HUES64 (cell line): ENCODE data around the gene GAS2L2.

Experiments
- H3K27ac ChIP-seq: 2 replicates; pipeline ENCODE4 v1.7.0; 2013; ENCODE audit warnings: low read depth, low read length, inconsistent platforms
- H3K27me3 ChIP-seq: 2 replicates; pipeline ENCODE4 v1.6.1; 2013; ENCODE audit warnings: mild to moderate bottlenecking, low read length; ENCODE audit not compliant: insufficient read depth
- H3K36me3 ChIP-seq: 2 replicates; pipeline ENCODE4 v1.6.1; 2013; ENCODE audit warnings: mild to moderate bottlenecking, low read length; ENCODE audit not compliant: insufficient read depth
- H3K4me1 ChIP-seq: 2 replicates; pipeline ENCODE4 v1.6.1; 2013; ENCODE audit warnings: mild to moderate bottlenecking, low read length, moderate library complexity; ENCODE audit not compliant: insufficient read depth
- H3K4me3 ChIP-seq: 2 replicates; pipeline ENCODE4 v1.5.1; 2013; ENCODE audit warnings: mild to moderate bottlenecking, low read length, moderate library complexity
- H3K9ac ChIP-seq: 2 replicates; pipeline ENCODE4 v1.6.1; 2013; ENCODE audit warnings: mild to moderate bottlenecking, low read depth, low read length
- H3K9me3 ChIP-seq: 2 replicates; pipeline ENCODE4 v1.6.1; 2013; ENCODE audit warnings: low read depth, low read length; ENCODE audit not compliant: insufficient read depth
- WGBS: fragments of 150-250, 120-280 bp; methylation state at CpG from one replicate; pipeline ENCODE4 v1.1.7; 2013; ENCODE audit warnings: missing lambda C conversion rate; 5-methylcytosine and 5-hydroxymethylcytosine counted together

GAS2L2 gene

GRCh38 chr17:35725802-35726126 lies 27.3 kb downstream of the GAS2L2 start:
- H3K9ac ChIP-seq, result no peak overlapping the region
- H3K27ac ChIP-seq, result peak overlapping the region; percentile 6; the same call in 1 of the 2 replicates
- WGBS, result 76% methylated on average over 2 of the region's 2 CpGs
- H3K9me3 ChIP-seq, result no peaks in the 10 kb centered on the region
- no peak overlapping the region for H3K4me3 ChIP-seq
- peaks cover 25% of the 10 kb centered on the region for H3K4me1 ChIP-seq
- H3K27me3 ChIP-seq, result 0 out of 2 replicates have a peak, but pooled peaks cover 5% of the 10 kb centered on the region
- peaks cover 41% of the 10 kb centered on the region for H3K36me3 ChIP-seq

GRCh38 chr17:35725058-35725457 lies 28.0 kb downstream of the GAS2L2 start:
- Histone ChIP-seq H3K4me1 (peaks cover 22% of the 10 kb centered on the region), H3K27me3 (no peaks in the 10 kb centered on the region), H3K9me3 (no peaks in the 10 kb centered on the region), H3K4me3 (no peak overlapping the region), H3K36me3 (peaks cover 45% of the 10 kb centered on the region), H3K9ac (no peak overlapping the region), H3K27ac (no peak overlapping the region)
- WGBS, result 91% methylated on average over 4 of the region's 4 CpGs

- peaks cover 58% of the 10 kb centered on the region for H3K36me3 ChIP-seq
- WGBS, result 97% methylated on average over 2 of the region's 2 CpGs
These were observed 29.3 kb downstream of the GAS2L2 start for GRCh38 chr17:35723735-35724134.

GRCh38 chr17:35717475-35717874 lies 35.6 kb downstream of the GAS2L2 start:
- no peaks in the 10 kb centered on the region for H3K9me3 ChIP-seq
- H3K27me3 ChIP-seq, result no peaks in the 10 kb centered on the region
- H3K4me3 ChIP-seq, result no peak overlapping the region
- 100% methylated on average over 2 of the region's 2 CpGs for WGBS
- no peak overlapping the region for H3K9ac ChIP-seq
- H3K36me3 ChIP-seq, result peaks cover 72% of the 10 kb centered on the region
- no peak overlapping the region for H3K27ac ChIP-seq
- H3K4me1 ChIP-seq, result no peaks in the 10 kb centered on the region

More at GRCh38 chr17:35723735-35724134, 29.3 kb downstream of the GAS2L2 start:
- Histone ChIP-seq H3K27ac (no peak overlapping the region), H3K9me3 (no peaks in the 10 kb centered on the region), H3K27me3 (no peaks in the 10 kb centered on the region), H3K4me3 (no peak overlapping the region), H3K9ac (no peak overlapping the region), H3K4me1 (peaks cover 9% of the 10 kb centered on the region; the same call in 1 of the 2 replicates)

GRCh38 chr17:35716897-35717465 lies 36.1 kb downstream of the GAS2L2 start:
- no peak overlapping the region for H3K4me3 ChIP-seq
- 95% methylated on average over 4 of the region's 4 CpGs for WGBS
- no peak overlapping the region for H3K9ac ChIP-seq
- H3K27ac ChIP-seq, result no peak overlapping the region
- no peaks in the 10 kb centered on the region for H3K27me3 ChIP-seq
- H3K4me1 ChIP-seq, result no peaks in the 10 kb centered on the region
- H3K36me3 ChIP-seq, result peaks cover 75% of the 10 kb centered on the region
- no peaks in the 10 kb centered on the region for H3K9me3 ChIP-seq

- no peak overlapping the region for H3K27ac ChIP-seq
- H3K4me3 ChIP-seq, result no peak overlapping the region
- no peak overlapping the region for H3K9ac ChIP-seq
- 92% methylated on average over 1 of the region's 3 CpGs for WGBS
- H3K36me3 ChIP-seq, result peaks cover 76% of the 10 kb centered on the region
- H3K27me3 ChIP-seq, result no peaks in the 10 kb centered on the region
- H3K4me1 ChIP-seq, result no peaks in the 10 kb centered on the region
- H3K9me3 ChIP-seq, result no peaks in the 10 kb centered on the region
These were observed 36.9 kb downstream of the GAS2L2 start for GRCh38 chr17:35716173-35716572.

- Histone ChIP-seq H3K36me3 (peaks cover 78% of the 10 kb centered on the region), H3K27me3 (no peaks in the 10 kb centered on the region), H3K4me3 (no peak overlapping the region), H3K27ac (no peak overlapping the region), H3K4me1 (no peaks in the 10 kb centered on the region), H3K9ac (no peak overlapping the region), H3K9me3 (no peaks in the 10 kb centered on the region)
These were observed 37.6 kb downstream of the GAS2L2 start for GRCh38 chr17:35715416-35715815.

GRCh38 chr17:35714988-35715387 lies 38.1 kb downstream of the GAS2L2 start:
- Histone ChIP-seq H3K4me1 (no peaks in the 10 kb centered on the region), H3K4me3 (no peak overlapping the region), H3K9ac (no peak overlapping the region), H3K36me3 (peaks cover 80% of the 10 kb centered on the region), H3K27me3 (no peaks in the 10 kb centered on the region), H3K27ac (no peak overlapping the region), H3K9me3 (no peaks in the 10 kb centered on the region)
- whole genome bisulfite sequencing, result 89% methylated on average over 2 of the region's 2 CpGs

GRCh38 chr17:35713069-35713728 lies 39.8 kb downstream of the GAS2L2 start:
- H3K9ac ChIP-seq, result no peak overlapping the region
- no peaks in the 10 kb centered on the region for H3K4me1 ChIP-seq
- no peaks in the 10 kb centered on the region for H3K27me3 ChIP-seq
- 83% methylated on average over 7 of the region's 7 CpGs for WGBS
- H3K9me3 ChIP-seq, result no peaks in the 10 kb centered on the region
- H3K36me3 ChIP-seq, result peaks cover 77% of the 10 kb centered on the region
- H3K4me3 ChIP-seq, result no peak overlapping the region
- no peak overlapping the region for H3K27ac ChIP-seq

- no peaks in the 10 kb centered on the region for H3K27me3 ChIP-seq
- H3K9me3 ChIP-seq, result no peaks in the 10 kb centered on the region
- peaks cover 58% of the 10 kb centered on the region for H3K36me3 ChIP-seq
- 67% methylated on average over 1 of the region's 2 CpGs for WGBS
- H3K4me3 ChIP-seq, result no peak overlapping the region
- no peak overlapping the region for H3K27ac ChIP-seq
- H3K9ac ChIP-seq, result no peak overlapping the region
- H3K4me1 ChIP-seq, result no peaks in the 10 kb centered on the region
These were observed 42.1 kb downstream of the GAS2L2 start for GRCh38 chr17:35710950-35711349.

GRCh38 chr17:35709874-35710273 lies 43.2 kb downstream of the GAS2L2 start:
- Histone ChIP-seq H3K36me3 (peaks cover 51% of the 10 kb centered on the region), H3K9ac (no peak overlapping the region), H3K4me3 (no peak overlapping the region), H3K9me3 (no peaks in the 10 kb centered on the region), H3K4me1 (no peaks in the 10 kb centered on the region), H3K27ac (no peak overlapping the region), H3K27me3 (no peaks in the 10 kb centered on the region)
- 98% methylated on average over 3 of the region's 3 CpGs for WGBS

- no peaks in the 10 kb centered on the region for H3K9me3 ChIP-seq
- no peaks in the 10 kb centered on the region for H3K27me3 ChIP-seq
- H3K4me3 ChIP-seq, result no peak overlapping the region
- H3K4me1 ChIP-seq, result no peaks in the 10 kb centered on the region
- H3K9ac ChIP-seq, result no peak overlapping the region
- peaks cover 45% of the 10 kb centered on the region for H3K36me3 ChIP-seq
- 95% methylated on average over 3 of the region's 3 CpGs for WGBS
- no peak overlapping the region for H3K27ac ChIP-seq
These were observed 44.1 kb downstream of the GAS2L2 start for GRCh38 chr17:35708951-35709350.
